IPS-NIHi11 (cell line): ENCODE results near the gene CXADR.
A peak's percentile ranks its signal among the peaks of the same experiment; 100 is the strongest.
"Not testable (repeated sequence)": the region's sequence is repeated elsewhere in the genome, so short reads cannot be mapped to it uniquely, and the experiment has no call there.

Experiments
- DNase-seq: peaks from one replicate; pipeline ENCODE4 v3.0.0; 2012; ENCODE audit warnings: mixed read lengths, low spot score

CXADR gene

DNA sequence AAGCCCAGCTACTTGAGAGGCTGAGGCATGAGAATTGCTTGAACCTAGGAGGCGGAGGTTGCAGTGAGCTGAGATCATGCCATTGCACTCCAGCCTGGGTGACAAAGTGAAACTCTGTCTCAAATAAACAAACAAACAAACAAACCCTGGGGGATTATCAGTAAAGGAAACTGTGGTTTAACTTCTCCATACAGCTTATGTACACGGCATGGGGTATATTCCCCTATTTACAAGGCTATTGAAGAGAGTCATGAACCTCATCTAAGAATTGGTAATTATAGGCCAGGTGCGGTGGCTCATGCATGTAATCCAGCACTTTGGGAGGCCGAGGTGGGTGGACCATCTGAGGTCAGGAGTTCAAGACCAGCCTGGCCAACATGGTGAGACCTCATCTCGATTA is 9.9 kb upstream of the CXADR start:
- not testable (repeated sequence) for DNase-seq

DNA sequence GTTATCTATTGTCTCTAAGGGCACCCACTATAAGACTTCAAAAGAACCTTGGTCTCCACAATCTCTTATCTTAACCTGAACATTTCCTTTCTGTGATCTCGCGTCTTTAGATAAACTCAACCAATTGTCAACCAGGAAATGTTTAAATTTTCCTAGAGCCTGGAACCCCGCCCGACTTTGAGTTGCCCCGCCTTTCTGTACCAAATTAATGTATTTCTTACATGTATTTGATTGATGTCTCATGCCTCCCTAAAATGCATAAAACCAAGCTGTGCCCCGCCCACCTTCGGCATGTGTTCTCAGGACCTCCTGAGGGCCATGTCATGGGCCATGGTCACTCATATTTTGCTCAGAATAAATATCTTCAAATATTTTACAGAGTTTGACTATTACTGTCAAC is 5.9 kb upstream of the CXADR start:
- DNase-seq: no peak

DNA sequence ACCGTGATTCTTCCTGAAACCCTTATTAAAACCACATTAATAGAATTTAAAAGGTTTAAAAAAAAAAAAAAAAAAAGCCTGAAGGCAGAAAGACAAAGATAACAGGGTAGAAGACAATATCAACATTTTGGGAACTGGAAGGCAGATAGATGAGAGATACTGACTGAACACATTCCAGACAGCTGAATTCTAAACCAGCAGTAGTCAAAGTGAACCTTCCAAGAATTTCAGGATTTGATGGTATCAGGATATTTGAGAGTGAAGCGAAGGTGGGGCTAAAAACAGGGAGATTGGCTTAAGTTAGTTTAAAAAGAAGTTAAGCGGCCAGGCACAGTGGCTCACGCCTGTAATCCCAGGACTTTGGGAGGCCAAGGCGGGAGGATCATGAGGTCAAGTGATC is 5.3 kb upstream of the CXADR start:
- no peak for DNase-seq

DNA sequence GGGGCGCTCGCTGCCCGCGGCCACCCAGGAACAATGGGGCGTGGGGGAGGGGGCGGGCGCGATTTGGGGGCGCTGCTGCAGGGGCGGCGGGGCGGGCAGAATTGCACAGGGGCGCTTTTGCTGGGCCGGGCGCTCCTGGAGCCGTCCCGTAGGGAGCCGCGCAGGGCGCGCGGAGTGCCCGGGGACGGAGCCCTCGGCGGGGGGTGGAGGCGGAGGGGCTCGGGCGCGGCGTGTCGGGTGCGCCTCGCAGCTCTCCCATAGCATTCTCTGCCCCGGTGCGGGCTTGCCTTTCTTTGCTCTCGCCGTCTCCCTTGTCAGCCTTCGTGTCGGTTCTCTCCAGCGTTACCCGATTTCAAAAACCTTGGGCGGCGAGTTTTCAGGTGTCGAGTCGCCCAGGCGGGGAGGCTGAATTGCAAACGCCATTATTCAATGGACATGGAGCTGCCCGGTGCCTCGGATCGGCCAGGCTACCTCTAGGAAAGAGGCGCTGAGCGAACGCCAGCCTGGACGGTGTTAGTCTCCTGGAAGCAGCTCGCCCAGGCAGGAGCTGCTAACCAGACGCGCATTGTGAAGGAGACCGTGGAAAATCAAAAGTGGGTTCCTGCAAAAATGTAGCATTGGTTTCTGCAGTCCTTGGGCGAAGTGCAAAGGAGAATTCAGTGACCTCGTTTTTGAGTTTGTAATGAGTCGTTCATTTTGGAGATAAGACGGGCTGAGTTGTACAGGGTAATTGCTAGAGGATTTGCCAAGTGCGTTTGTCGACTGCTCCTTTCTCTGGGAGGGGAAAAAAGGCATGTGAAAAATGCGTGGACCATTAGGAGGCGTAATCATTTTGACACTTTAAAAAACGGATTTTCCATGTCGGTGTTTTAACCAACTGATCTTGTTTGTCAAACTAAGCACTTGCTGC is 626 bp downstream of the CXADR start:
- DNase-seq: peak; percentile 50

DNA sequence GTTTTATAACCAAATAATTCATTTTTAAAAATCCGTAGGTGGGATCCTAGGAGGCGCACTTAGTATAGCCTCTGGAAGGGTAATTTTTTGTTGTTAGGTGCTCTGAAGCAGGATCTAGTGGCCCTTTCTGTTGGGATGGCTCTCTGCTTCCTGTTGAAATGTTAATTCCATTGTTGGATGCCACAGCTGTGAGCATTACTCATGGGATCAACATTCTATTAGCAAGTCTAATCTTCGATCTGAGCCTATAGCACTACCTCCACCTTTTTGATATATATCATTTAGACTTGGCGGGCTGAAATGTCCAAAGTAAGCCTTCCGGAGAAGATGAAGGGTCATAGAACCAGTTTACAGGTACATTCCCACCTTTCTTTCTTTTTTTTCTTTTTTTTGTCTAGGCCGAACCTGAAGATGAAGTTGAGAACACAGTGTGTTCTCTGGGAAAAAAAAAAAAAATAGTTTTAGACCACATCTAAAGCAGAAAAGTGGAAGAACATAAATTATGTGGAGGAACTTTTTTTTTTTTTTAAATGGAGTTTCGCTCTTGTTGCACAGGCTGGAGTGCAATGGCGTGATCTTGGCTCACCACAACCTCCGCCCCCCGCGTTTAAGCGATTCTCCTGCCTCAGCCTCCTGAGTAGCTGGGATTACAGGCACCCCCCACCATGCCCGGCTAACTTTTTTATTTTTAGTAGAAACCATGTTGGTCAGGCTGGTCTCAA is 1.4 kb downstream of the CXADR start:
- DNase-seq: peak; percentile 48

DNA sequence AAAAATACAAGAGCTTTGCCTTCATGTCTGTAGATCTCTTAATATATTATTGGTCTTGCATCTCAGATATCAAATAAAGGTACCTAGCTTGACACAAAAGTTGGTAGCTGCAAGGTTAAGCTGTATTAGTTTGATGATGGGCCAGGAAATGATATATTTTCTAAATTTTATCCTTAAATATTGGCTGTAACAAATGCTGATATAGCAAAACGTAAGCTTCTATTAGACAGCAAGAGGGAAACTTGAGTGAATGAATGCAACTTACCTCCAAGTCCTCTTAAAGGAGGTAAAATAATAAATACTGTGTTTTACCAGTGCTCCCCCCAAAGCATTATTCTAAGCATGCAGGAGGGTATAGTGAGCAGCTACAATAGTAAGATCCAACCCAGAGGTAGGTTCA is 4.2 kb downstream of the CXADR start:
- DNase-seq: not testable (repeated sequence)

DNA sequence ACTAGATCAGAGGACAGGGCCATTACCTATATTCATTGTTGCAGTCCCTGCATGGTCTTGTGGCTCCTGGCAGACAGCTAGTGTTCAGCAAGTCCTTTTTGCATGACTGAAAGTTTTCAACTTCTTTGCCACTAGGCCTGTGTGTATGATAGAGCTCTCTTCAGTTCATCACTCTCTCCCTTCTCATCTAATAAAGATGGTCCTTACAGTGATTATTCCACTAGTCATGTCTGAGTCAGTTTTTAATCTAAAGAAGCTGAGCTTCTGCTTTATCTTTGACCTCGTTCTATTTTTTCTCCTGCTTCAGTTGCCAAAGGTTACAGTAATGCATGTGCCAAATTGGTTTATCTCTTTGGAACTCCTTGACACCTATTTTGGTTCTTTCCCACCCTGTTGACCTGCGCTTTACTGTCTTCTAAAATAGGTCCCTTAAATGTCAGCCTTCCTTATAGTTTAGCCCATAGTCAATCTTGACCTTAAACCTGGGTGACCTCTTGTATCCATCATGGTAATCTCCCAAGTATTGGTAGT is 6.4 kb downstream of the CXADR start:
- no peak for DNase-seq

DNA sequence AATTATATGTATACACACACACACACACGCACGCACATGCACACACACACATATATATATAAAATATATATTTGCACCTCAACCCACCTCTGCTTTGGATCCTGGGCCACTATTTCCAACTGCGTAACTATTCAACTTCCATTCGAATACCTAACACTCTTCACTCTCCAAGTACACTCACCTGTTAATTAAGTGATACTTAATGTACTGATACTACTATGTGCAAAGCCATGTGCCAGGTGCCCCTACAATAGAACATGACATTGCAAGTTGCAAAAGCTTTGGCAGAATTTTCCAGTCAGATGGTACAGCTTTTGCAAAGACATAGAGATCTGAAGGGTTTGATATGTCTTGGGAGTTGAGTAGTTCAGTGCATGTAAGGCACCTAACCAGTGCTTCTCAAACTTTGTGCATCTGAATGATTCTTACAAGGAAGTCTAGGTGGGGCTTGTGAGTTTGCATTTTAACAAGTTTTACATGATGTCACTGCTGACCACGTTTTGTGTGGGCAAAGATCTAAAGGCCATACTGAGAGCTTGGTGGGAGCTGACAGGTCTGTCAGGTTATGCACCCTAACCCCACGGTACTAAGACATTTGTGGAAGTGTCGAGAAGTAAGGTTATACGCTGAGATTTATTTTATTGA is 7.2 kb downstream of the CXADR start:
- DNase-seq: no peak

DNA sequence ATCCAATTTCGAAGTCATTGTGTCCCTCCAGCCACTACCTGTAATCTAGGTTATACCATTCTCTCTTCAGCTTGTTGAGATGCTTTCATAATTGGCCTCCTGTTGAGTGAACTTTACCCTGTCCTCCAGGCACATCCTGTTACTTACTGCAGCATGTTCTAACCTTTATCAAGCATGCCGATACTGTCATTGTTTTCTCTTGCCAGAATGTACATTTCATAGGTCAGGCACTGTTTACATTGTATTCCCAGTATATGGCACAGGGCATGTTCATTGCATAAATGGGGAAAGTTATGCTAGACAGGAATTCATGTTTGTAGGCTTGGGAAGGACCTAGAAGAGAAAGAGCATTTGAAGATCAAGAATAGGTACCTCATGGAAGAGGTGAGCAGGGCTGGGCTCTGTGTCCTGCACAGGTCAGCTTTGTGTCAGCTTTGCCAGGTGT is 10.2 kb downstream of the CXADR start:
- DNase-seq: no peak

DNA sequence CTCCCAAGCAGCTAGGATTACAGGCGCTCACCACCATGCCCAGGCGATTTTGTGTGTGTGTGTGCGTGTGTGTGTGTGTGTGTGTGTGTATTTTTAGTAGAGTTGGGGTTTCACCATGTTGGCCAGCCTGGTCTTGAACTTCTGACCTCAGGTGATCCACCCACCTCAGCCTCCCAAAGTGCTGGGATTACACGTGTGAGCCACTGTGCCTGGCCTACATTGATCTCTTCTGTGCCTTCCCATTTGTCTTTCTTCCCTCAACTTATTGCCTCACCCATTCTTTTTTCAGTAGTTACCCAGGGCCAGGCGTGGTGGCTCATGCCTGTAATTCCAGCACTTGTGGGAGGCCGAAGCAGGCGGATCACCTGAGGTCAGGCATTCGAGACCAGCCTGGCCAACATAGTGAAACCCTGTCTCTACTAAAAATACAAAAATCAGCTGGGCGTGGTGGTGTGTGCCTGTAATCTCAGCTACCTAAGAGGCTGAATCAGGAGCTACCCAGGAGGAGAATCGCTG is 11.2 kb downstream of the CXADR start:
- DNase-seq: not testable (repeated sequence)

DNA sequence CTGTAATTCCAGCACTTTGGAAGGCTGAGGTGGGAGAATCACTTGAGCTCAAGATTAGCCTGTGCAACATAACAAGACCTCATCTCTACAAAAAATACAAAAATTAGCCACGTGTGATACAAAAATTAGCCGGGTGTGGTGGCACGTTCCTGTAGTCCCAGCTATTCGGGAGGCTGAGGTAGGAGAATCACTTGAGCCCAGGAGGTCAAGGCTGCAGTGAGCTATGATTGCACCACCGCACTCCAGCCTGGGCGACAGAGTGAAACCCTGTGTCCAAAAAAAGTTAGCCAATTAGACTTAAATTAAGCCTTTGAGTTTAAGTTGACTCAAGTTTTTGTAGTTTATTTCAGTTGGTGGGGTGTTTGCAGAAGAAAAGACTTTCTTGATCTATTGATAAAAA is 11.8 kb downstream of the CXADR start:
- DNase-seq: no peak

DNA sequence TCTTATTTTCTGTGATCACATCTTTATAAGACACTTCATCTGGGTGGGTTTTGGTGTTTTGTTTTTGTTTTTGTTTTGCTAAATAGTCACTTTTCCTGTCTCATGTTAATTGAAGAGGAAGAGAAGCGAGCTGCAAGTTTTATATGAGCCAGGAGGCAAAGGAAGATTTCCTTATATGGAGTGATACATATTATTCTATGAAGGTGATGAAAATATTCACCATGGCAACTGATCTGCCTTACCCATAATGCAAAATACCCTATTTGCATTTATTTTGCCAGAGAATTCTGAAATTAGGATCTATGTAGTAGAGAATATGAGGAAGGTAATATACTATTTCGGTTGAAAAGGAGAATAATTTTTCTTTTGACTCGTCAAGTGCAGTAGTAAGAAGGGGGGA is 13.9 kb downstream of the CXADR start:
- no peak for DNase-seq

DNA sequence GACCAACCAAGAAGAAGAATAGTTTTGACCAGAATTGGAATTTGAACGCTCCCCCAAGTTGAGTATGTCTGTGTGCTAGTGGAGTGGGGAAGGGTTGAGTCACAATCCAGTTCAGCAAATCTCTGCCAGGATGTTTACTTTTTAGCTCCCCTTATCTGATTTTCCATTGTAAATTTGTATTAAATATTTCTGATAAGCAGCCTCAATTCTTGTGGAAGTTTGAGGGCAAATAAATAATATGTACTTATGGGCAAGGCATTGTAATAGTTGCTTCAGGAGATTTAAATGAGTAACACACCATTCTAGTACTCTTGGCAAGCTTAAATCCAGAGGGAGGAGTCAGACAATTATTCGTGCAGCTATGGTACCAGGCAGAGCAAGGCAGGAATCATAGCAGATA is 14.4 kb downstream of the CXADR start:
- no peak for DNase-seq

DNA sequence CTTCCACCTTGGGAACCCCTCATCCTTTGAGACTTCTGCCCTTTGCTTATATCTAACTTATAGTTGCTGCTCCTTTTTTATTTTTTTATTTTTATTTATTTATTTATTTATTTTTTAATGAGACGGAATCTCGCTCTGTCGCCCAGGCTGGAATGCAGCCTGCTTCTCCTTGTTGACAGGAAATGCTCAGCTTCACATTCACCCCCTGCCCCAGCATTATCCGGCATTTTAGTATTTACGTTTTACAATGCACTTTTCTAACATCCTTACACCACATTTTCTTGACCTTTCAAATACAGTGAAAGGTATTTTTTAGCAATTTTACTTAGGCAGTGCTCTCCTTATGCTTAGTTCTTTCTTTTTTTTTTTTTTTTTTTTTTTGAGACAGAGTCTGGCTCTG is 14.9 kb downstream of the CXADR start:
- no peak for DNase-seq

DNA sequence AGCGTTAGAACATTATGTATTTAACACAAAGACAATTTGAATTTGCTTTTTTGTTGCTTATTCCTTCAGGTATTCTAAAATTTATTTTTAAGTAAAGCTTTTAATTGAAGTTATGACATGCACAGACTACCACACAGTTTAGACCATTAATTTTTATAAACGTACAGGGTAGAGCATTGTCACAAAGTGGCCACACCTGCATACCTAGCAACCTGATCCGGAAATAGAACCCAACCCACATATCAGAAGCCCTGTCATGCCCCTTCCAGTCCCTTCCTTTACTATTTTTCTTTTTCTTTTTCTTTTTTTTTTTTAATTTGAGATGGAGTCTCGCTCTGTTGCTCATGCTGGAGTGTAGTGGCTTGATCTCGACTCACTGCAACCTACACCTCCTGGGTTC is 16.8 kb downstream of the CXADR start:
- DNase-seq: no peak

DNA sequence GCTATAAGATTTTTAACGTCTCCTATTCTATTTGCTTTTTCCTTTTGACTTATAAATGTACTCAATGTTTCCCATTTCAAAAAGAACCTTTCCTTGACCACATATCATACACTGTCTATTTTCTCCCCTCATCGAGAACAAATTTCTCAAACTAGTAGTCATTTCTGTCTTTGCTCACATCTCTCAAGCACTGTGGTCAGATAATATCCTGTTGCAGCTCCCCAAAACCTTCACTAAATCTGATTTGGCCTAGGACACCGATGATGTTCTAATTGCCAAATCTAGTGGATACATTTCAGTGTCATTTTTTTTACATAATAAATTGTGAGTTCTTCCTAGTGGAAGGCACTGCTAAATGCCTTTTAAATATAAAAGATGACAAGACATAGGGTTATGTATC is 19.4 kb downstream of the CXADR start:
- no peak for DNase-seq

DNA sequence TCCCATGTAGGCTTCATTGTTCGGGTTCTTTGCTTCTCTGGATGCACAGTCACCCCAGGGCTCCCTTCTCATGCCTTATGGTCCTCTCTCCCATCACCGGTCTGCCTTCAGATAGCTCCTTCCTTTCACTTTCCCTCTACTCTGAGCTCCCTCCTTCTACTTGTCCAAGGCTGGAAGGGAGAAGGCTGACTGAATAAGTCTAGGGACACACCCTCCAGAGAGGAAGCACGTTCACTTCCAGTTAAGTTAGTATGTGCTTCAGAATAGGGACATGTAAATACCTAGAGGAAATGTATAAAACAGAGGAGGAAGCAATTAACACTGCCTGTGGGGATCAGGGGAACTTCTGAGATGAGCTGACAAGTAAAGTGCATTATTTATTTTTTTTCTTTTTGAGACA is 23.5 kb downstream of the CXADR start:
- DNase-seq: no peak

DNA sequence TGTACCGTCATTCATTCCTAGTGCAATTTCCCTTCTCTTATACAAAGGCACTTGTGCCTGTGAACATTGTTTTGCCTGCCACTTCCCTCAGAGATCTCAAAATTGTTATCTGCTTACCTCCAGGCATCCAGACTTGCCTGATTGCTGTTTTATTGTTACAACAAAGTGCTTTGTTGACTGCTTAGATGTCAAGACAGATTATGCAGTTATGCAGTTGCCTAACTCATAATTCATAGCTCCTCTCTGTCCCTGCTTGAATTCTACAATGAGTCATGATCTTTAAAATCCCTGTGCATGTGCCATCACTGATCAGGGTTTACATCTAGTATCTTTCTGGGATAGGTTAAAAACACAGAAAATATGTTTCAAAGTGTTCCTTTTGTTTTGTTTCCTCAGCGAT is 24.5 kb downstream of the CXADR start:
- no peak for DNase-seq

DNA sequence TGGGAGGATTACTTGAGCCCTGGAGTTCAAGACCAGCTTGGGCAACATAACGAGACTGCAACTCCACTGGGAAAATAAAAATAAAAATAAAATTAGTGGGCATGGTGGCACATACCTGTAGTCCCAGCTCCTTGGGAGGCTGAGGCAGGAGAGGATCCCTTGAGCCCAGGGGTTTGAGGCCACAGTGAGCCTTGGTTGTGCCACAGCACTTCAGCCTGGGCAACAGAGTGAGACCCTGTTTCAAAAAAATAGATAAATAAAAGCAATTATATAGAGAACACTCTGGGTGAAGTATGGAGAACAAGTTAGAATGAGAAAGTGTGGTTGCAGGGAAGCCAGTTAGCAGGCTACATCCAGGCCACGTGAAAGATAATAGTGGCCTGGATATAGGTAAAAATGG is 25.7 kb downstream of the CXADR start:
- no peak for DNase-seq

DNA sequence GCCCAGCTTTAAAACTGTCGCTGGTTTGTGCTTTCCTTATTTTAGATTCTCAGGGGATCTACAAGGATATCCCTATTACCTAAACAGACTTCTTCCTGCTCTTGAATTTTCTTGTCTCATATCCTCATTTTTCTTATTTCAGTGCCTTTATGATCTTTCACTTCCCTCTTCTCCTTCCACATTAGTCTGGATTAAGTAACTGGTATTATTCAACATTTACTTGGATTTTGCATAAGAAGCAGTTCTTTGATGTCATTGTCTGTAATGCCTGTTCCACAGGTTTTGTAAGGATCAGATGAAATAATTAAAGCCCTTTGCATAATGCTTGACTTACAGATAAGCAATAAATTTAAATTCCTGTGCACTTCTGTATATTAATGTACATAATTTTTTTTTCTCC is 26.5 kb downstream of the CXADR start:
- DNase-seq: no peak

DNA sequence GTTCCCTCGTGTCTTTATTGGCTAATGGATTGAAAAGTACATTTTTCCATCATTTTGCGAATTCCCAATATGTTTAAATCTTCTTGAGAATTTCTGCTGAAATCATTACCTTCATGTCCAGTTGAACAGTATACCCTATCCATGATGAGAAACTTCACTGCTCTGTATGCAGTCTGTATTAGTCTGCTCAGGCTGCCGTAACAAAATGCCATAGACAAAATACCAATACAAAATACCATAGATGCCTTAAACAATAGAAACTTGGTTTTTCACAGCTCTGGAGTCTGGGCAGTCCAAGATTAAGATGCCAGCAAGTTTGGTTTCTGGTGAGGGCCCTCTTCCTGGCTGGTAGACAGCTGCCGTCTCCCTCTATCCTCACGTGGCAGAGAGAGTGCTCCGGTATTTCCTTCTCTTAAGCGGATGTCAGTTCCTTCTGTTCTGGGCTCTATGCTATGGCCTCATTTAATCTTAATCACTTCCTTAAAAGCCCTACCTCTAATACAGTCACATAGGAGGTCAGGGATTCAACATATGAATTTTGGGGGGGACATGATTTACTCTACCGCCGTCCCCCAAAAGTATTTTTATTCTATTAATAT is 27.0 kb downstream of the CXADR start:
- DNase-seq: no peak

DNA sequence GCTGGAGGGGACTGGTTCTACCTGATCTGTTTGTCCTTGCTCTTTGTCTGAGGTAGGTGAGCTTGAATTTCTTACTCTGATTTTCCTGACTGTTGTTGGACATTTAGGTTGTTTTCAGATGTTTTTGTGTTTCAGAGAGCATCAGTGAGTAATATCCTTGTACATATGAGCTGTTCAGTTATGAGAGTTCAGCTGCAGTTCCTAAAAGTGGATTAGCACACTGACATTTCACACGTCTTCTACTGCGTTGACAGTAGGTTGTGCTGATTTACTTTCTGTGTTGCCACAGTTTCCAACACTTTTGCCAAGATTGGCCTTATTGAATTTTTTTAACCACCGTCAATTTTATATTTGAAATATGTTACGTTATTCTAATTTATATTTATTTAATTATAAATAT is 27.7 kb downstream of the CXADR start:
- no peak for DNase-seq
